Inflammatory macrophage (primary cell): ENCODE measurements around the gene NEDD9.

Source experiments
- DNase-seq, 2 donors: peaks; one replicate each; pipeline ENCODE4 v3.0.0-alpha.2; 2020 to 2022

NEDD9 gene

GRCh38 chr6:11214901-11215300, 17.6 kb downstream of the NEDD9 start:
- no peak for DNase-seq

- DNase-seq, result no peak
Measured at GRCh38 chr6:11214084-11214833, 18.2 kb downstream of the NEDD9 start.

DNA sequence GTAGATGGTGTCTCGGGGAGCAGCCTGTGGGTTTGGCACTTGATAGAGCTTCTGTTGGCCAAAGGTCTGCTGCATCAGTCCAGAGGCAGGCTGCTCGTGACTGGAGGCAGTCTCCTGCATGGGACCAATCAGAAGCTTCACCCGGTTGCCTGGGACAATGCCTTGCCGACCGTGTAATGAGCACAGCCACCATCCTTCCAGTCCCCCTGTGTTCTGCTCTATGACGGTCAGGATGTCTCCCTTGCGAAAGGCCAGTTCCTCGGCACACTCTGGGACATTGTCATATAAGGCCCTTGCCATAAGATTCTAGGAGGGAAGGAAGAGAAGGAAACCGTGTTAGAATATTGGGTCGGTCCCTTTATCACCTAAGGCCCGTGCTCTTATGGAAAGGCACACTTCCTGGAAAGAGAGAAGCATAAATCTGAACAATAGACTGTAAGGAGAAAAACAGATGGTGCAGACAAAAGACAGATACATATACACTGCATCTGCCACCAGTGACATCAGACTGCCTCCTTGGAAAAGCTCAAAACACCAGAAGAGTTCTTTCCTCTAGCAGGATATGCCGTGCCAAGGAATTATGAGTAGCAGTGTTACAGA, 18.9 kb downstream of the NEDD9 start:
- DNase-seq, result no peak

GRCh38 chr6:11212664-11213063, 19.8 kb downstream of the NEDD9 start:
- peak; percentile 89 to 91 for DNase-seq

GRCh38 chr6:11211254-11211653, 21.2 kb downstream of the NEDD9 start:
- DNase-seq, result no peak

DNA sequence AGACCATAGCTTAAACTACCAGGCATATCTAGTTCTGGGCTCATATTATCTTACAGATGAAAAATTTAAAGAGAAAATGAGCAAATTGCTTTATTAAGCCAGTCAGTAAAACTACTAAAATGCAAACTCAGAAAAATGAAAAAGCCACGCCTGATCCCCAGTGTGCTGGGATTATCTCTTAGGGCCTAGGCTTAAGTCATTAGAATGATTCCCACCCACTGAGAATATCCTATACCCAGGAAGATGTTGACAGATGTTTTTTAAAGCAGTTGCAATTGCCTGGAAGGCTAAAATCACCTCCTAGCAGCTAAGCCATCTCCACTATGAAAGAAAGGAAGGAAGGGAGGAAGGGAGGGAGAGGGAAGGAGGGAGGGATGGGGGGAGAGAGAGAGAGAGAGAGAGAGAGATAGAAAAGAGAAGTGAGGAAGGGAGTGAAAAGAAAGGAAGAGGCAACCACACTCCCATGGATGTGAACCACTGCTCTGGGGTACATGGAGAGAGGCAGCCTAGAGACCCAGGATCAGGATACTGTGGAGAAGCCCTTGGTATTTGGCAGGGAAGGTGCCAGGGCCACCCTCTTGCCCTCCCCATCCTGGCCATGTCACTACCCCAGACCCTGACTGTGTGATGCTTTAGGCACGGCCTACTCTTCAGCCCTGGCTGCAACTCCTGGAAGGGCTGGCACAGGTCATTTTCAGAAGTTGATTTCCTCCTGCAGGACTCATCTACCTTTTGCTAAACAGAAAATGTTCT, 21.9 kb downstream of the NEDD9 start:
- no peak for DNase-seq

DNA sequence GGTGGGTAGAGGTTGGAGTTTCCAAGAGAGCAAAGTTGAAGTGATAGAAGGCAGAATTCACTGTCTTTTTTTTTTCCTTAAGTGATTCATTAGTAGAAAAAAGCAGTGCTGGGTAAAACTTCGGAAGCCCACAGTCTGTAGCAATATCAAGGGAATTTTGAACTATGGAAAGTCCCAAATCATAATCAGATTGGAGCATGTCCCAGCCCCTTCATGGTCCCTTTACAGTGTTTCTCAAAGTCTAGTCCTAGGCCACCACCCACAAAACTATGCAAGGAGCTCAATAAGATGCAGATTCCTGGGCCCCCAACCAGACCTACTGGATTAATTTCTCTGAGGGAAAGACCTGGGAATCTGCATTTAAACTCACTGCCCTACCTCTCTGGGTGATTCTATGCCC, 22.6 kb downstream of the NEDD9 start:
- DNase-seq, result no peak

- no peak for DNase-seq
Measured at GRCh38 chr6:11209369-11209768, 23.1 kb downstream of the NEDD9 start.

DNA sequence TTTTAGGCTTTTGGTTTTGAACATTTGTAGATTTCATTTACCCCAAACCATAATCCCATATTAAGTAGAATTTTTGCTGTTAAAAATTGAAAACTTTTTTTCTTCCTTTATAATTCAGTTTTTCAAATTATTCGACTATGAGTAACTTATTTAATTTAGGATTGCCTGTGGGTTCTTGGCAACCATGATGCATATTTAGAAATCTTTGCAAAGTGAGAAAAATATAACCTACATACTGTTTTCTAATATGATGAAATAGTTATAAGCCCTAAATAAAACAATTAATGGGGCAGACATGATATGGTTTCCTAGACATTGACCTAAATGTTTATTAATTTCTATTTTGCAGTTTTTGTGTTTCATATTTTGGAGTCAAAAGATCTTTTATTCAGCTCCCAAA, 23.6 kb downstream of the NEDD9 start:
- no peak for DNase-seq

DNA sequence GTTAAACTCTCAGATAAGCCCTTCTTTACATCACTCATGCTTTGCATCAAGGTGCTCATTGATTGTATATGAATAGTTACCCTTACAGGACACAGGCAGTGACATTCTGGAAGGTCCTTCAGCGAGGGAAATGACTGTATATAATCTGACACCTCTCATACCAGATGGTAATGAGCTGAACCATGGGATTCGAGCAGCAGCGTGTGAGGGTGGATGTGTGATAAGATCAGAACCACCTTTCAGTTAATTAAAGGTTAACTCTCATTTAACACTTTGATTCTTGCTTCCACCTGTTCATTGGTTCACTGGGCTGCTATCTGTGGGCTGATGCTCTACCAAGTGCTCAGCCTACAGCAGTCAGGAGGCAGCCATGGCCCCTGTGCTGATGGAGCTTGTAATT, 24.2 kb downstream of the NEDD9 start:
- DNase-seq, result no peak

DNA sequence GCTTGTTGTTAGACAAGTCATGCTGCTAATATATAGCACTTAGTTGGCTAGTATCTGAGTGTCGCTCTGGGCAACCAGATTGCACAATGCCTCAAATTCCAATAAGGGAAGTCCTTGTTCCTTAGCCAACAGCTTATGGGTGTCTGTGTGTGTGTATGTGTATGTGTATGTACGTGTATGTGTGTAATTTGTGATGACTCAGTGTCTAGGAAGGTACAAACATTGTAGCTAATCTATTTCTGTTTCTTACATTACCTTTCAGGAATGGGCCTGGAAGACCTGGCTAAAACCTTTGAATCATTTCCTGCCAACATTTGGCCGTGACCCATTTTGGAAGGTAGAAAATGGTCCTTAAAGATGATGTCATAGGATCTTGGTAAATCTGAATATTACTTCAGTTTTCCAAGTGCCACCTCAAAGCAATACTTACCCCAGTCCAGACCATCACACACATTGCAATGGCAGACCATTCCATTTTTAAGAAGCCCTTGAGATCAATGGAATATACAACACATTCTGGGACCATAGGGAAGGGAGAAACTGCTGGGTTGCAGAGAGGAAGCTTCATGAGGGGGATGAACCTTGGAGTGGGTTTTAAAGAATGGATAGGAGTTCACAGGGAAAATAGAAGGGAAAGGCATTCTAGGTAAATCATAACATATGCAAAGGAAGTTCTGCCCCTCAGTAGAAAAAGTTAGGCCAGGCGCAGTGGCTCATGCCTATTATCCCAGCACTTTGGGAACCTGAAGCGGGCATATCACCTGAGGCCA, 25.1 kb downstream of the NEDD9 start:
- peak; percentile 96 to 99 for DNase-seq

GRCh38 chr6:11206576-11206975, 25.9 kb downstream of the NEDD9 start:
- peak; percentile 56 to 71 for DNase-seq

DNA sequence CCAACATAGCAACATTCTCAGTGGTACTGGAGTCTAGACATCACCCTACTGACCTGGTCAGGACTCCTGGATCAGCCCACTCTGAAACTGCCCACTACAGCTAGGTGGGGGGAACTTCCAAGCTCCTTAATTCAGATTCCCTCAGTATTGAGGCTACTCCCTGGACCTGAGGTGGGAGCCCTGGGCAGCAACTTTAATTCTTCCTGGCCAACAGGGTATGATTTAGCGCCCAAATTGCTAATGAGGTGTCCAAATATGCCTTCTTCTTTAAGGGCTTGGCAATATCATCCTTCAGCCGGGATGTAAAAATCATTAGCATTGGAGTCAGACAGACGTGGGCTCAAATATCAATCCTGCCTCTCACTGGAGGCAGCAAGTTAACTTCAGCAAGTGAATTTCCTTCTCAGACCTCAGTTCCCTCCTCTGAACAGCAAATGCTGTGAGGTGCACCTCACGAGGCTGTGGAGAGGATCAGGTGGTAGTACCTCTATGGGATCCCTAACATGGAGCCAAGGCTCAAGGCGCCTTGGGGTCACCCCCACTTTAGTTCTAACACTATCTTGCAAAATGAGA, 27.6 kb downstream of the NEDD9 start:
- DNase-seq, result no peak

GRCh38 chr6:11204005-11204399, 28.5 kb downstream of the NEDD9 start:
- DNase-seq, result no peak

DNA sequence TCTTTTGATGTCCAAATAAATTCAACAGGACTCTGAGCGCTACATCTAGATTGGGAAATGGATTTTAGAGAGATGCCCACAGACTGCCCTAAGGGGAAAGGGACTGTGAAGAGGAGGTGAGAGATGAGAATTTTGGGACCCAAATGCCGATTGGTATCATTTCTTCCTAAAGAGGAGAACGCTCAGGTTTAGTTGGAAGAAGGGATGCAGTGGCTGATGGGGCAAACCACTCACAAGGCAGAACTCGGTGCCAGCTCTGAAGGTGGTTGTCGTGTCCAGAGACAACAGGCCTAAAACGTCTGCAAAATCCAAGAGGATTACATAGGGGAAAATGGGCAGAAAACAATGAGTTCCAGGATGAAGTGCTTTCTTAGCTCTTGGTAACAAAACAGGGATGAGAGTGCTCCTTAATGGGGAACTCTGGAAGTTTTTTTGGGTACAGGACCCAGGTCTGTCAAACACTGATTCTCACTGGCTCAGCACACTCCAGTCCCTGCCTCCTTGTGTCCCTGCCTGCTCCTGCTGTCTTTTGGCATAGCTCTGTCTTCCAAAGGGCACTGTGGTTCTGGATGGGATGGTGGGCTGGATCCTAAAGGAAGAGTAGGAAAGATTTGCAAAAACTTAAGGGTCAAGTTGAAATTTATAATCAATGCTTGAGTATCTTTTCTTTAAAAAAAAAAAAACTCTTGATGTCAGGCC, 29.0 kb downstream of the NEDD9 start:
- DNase-seq, result no peak

DNA sequence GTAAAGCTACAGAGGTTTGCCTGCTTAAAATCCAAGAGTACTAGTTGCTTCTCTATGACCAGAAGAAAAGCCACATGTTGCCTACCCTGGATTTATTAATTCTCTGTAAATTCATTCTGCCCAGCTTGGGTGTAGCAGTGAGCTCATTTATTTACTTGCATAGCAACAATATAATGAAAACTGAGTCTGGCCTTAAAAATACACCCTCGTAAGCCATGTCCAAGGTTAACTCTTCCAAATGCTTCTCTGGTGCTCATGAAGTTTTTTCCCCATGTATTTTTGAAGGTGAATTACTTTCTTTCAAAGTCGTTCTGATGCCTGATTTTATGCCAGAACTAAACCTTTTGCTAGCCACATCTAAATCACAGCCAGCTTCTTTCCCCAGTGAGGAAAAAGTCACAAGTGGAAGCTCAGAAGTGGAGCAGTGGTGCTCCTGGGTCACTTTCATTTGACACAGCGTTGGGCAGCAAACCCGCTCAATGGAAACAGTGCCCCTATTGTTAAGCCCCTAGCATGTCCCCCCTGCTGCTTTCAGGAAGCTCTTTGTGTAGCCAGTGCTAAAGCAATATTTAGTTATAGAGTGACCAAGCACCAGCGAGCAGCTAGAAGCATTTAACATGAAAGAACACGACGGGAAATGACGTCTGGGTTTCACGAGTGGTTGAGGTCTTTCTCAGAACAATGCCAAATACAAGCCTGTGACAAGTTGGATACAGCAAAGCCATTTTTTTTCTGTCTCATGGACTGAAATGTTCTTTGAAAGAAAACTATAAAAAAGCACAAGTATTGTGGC, 29.8 kb downstream of the NEDD9 start:
- no peak for DNase-seq

GRCh38 chr6:11201772-11202512, 30.5 kb downstream of the NEDD9 start:
- DNase-seq, result no peak

DNA sequence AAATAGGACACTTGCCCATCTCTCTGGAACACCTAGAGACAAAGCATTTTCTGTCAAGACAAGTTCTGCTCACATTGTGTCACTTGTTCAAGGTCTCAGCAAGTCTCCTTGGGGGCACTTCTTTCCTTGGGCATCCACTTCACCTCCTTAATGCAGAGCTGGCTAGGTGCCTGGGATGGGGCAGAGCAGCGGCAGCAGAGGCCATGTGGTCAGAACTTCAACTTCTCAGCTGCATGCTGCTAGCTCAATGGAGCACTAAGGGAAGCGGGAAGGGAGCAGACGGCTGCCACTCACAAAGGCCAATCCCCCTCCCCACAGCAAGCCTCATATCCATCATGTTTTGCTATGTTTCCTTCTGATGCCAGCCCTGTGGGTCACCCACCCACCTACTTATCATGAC, 31.5 kb downstream of the NEDD9 start:
- DNase-seq, result no peak

GRCh38 chr6:11200356-11200755, 32.1 kb downstream of the NEDD9 start:
- no peak for DNase-seq
